Tibial nerve (tissue), 4 donors: ENCODE data around the gene HES2. TPM values are rescaled to one million over a fixed set of nuclear protein-coding genes. Genes with fewer than 3 reads are reported as not detected.
A peak's percentile ranks its signal among the peaks of the same experiment; 100 is the strongest.
"Not testable (repeated sequence)": the region's sequence is repeated elsewhere in the genome, so short reads cannot be mapped to it uniquely, and the experiment has no call there.

Experiments used
- DNase-seq, 2 donors: peaks; one replicate each; pipeline ENCODE4 v3.0.0-alpha.2; 2019; ENCODE audit warnings: low spot score in 2 of 2
- H3K27ac ChIP-seq, 4 donors: fragments of 200-600 bp; sonication (generic) in 3 of 4; one replicate each; pipeline ENCODE4 v1.5.1; 2017 to 2019; ENCODE audit warnings: mild to moderate bottlenecking in 1 of 4
- H3K27me3 ChIP-seq, 2 donors: fragments of 200-600 bp; sonication (generic) in 1 of 2; one replicate each; pipeline versions ENCODE4 v1.5.1 to v1.6.0; 2017 to 2019
- H3K36me3 ChIP-seq, 3 donors: fragments of 200-600 bp; sonication (generic); one replicate each; pipeline ENCODE4 v1.5.1; 2018 to 2019
- H3K4me1 ChIP-seq, 4 donors: fragments of 200-600 bp; sonication (generic) in 3 of 4; one replicate each; pipeline ENCODE4 v1.5.1; 2017 to 2019
- H3K4me3 ChIP-seq, 4 donors: fragments of 200-600 bp; sonication (generic) in 3 of 4; one replicate each; pipeline ENCODE4 v1.5.1; 2017 to 2019; ENCODE audit warnings: mild to moderate bottlenecking in 1 of 4, moderate library complexity in 1 of 4
- H3K9me3 ChIP-seq, 4 donors: fragments of 200-600 bp; sonication (generic) in 3 of 4; one replicate each; pipeline ENCODE4 v1.5.1; 2017 to 2019
- EP300 ChIP-seq, 2 donors: sonication (generic); formaldehyde crosslinking; IDR thresholded peaks; one replicate each; pipeline ENCODE4 v1.6.1; 2017; ENCODE audit warnings: antibody characterized with exemption in 2 of 2, mild to moderate bottlenecking in 1 of 2
- POLR2A ChIP-seq, 2 donors: fragments of 450-650 bp; IDR thresholded peaks; one replicate each; pipeline ENCODE4 v1.6.1; 2017; ENCODE audit warnings: antibody characterized with exemption in 2 of 2, mild to moderate bottlenecking in 2 of 2, moderate library complexity in 2 of 2
- WGBS, 2 donors: methylation state at CpG; one replicate each; pipeline ENCODE4 v1.1.5; 2018; 5-methylcytosine and 5-hydroxymethylcytosine counted together
- small RNA-seq: library from RNA; depleted of rRNA; stranded (forward); fragments of <200 nt; gene quantifications from one replicate; pipeline ENCODE3, GENCODE V24; 2016
- total RNA-seq, 4 donors: library from RNA; depleted of rRNA; stranded (reverse); fragments of >200 nt; gene quantifications; one replicate each; pipeline ENCODE4 v1.1.0, GENCODE V29; 2016
- TF ChIP-seq, protein P1 (sequence below), 5 experiments: fragments of 200-600 bp in 3 of 5; fragments of 450-650 bp in 2 of 5; sonication (generic) in 3 of 5; IDR thresholded peaks; one replicate each; pipeline ENCODE4 v1.5.1; 2016 to 2019; ENCODE audit warnings: antibody characterized with exemption in 5 of 5, mild to moderate bottlenecking in 3 of 5, moderate library complexity in 2 of 5

HES2 gene
- total RNA-seq, 4 donors from 2014 or later = not detected

- Histone ChIP-seq H3K9me3 (no peaks in the 10 kb centered on the region), H3K4me1 (no peaks in the 10 kb centered on the region), H3K4me3 (no peak overlapping the region), H3K27me3 (no peaks in the 10 kb centered on the region), H3K36me3 (peaks cover 0 to 9% (median 0%) of the 10 kb centered on the region in 3 donors), H3K27ac (no peak overlapping the region)
- DNase-seq = no peak
- TF ChIP-seq, protein P1, sequence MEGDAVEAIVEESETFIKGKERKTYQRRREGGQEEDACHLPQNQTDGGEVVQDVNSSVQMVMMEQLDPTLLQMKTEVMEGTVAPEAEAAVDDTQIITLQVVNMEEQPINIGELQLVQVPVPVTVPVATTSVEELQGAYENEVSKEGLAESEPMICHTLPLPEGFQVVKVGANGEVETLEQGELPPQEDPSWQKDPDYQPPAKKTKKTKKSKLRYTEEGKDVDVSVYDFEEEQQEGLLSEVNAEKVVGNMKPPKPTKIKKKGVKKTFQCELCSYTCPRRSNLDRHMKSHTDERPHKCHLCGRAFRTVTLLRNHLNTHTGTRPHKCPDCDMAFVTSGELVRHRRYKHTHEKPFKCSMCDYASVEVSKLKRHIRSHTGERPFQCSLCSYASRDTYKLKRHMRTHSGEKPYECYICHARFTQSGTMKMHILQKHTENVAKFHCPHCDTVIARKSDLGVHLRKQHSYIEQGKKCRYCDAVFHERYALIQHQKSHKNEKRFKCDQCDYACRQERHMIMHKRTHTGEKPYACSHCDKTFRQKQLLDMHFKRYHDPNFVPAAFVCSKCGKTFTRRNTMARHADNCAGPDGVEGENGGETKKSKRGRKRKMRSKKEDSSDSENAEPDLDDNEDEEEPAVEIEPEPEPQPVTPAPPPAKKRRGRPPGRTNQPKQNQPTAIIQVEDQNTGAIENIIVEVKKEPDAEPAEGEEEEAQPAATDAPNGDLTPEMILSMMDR (IDR thresholded peaks at IDR 0.05) = no peak
- TF ChIP-seq POLR2A (IDR thresholded peaks at IDR 0.05) (no peak), EP300 (IDR thresholded peaks at IDR 0.05) (no peak)
- WGBS, 2 donors = 66 to 88% methylated on average over 4 of the region's 4 CpGs
These were observed 49.7 kb downstream of the HES2 start for GRCh38 chr1:6370006-6370405.

- peaks cover 0 to 9% (median 0%) of the 10 kb centered on the region in 3 donors for H3K36me3 ChIP-seq
- no peak for TF ChIP-seq POLR2A (IDR thresholded peaks at IDR 0.05)
- no peak for TF ChIP-seq EP300 (IDR thresholded peaks at IDR 0.05)
- TF ChIP-seq, protein P1 (IDR thresholded peaks at IDR 0.05) = no peak
- H3K27ac ChIP-seq = no peak overlapping the region
- 89 to 92% methylated on average over 9 of the region's 9 CpGs for WGBS, 2 donors
- H3K9me3 ChIP-seq = no peaks in the 10 kb centered on the region
- H3K4me1 ChIP-seq = peaks cover 0 to 6% (median 0%) of the 10 kb centered on the region in 4 donors
- DNase-seq = no peak
- no peak overlapping the region for H3K4me3 ChIP-seq
- no peaks in the 10 kb centered on the region for H3K27me3 ChIP-seq
These were observed 52.2 kb downstream of the HES2 start for GRCh38 chr1:6367381-6368012.

DNA sequence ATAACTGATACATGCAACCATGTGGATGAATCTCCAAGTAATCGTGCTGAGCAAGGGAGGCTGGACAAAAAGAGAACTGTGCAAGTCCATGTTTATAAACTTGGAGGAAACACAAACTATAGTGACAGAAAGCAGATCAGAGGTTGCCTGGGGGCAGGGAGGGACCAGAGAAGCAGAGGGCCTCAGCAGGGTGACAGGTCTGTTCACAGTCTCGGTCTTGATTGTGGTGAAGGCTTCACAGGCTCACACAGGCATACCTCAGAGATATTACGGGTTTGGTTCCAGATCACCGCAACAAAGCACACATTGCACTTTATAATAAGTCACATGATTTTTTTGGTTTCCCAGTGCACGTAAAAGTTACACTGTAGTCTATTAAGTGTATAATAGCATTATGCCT is 54.7 kb downstream of the HES2 start:
- Histone ChIP-seq H3K4me1 (peaks cover 1 to 13% (median 5%) of the 10 kb centered on the region in 4 donors), H3K27me3 (no peaks in the 10 kb centered on the region), H3K27ac (no peak overlapping the region), H3K4me3 (no peak overlapping the region), H3K9me3 (no peaks in the 10 kb centered on the region), H3K36me3 (peaks cover 0 to 9% (median 0%) of the 10 kb centered on the region in 3 donors)
- 78 to 87% methylated on average over 5 of the region's 5 CpGs for WGBS, 2 donors
- TF ChIP-seq POLR2A (IDR thresholded peaks at IDR 0.05) (no peak), EP300 (IDR thresholded peaks at IDR 0.05) (no peak)
- TF ChIP-seq, protein P1 (IDR thresholded peaks at IDR 0.05) = no peak
- no peak for DNase-seq

DNA sequence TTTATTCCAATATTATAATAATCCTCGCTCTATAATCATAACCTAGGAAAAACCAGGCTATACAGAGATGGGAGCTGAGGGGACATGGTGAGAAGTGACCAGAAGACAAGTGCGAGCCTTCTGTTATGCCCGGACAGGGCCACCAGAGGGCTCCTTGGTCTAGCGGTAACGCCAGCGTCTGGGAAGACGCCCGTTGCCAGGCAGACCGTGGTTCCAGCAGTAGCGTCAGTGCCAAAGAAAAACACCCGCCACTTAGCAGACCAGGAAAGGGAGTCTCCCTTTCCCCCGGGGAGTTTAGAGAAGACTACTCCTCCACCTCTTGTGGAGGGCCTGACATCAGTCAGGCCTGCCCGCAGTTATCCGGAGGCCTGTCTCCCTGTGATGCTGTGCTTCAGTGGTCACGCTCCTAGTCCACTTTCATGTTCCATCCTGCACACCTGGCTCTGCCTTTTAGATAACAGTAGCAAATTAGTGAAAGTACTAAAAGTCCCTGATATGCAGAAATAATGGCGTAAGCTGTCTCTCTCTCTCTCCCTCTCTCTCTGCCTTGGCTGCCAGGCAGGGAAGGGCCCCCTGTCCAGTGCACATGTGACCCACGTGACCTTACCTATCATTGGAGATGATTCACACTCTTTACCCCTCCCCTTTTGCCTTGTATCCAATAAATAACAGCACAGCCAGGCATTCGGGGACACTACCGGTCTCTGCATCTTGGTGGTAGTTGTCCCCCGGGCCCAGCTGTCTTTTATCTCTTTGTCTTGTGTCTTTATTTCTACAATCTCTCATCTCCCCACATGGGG is 56.4 kb downstream of the HES2 start:
- 39 to 50% methylated on average over 20 of the region's 20 CpGs for WGBS, 2 donors
- TF ChIP-seq, protein P1 (IDR thresholded peaks at IDR 0.05) = peak; percentile 67 to 86 (median 78)
- not testable (repeated sequence) for H3K9me3 ChIP-seq, H3K36me3 ChIP-seq, H3K4me3 ChIP-seq, H3K27ac ChIP-seq, H3K27me3 ChIP-seq
- DNase-seq = peak in 1 of 2 donors; percentile 48
- H3K4me1 ChIP-seq = peaks cover 3 to 31% (median 15%) of the 10 kb centered on the region in 4 donors

Small RNA genes lying within 50 kb of the gene (small RNA-seq; reads per million reads assigned to genes)
- gene MIR4252 = not detected

Other genes with a start within 250 kb of the HES2 start
- under 1 TPM in 1 of 4 donors, not detected in 3; 0.30 TPM for gene CHD5, start 239.6 kb downstream of the HES2 start, total RNA-seq
- 100 to 1,000 TPM; 142 to 235 (median 159) TPM for gene RPL22, start 220.3 kb downstream of the HES2 start, total RNA-seq
- gene RNF207, start 213.8 kb downstream of the HES2 start, total RNA-seq = 100 to 1,000 TPM in 1 of 4 donors, 10 to 100 TPM in 3; 22.3 to 128 (median 42.3) TPM
- 10 to 100 TPM; 49.0 to 53.2 (median 51.4) TPM for gene ICMT, start 184.0 kb downstream of the HES2 start, total RNA-seq
- gene HES3, start 175.7 kb downstream of the HES2 start, total RNA-seq = not detected
- gene GPR153, start 158.8 kb downstream of the HES2 start, total RNA-seq = 10 to 100 TPM; 10.3 to 12.7 (median 11.3) TPM
- 10 to 100 TPM; 18.6 to 29.4 (median 23.2) TPM for gene ACOT7, start 26.2 kb downstream of the HES2 start, total RNA-seq
- gene ESPN, start 4.9 kb upstream of the HES2 start, total RNA-seq = 1 to 10 TPM in 3 of 4 donors, under 1 TPM in 1; 0.60 to 6.1 (median 1.7) TPM
- gene TNFRSF25, start 46.3 kb upstream of the HES2 start, total RNA-seq = 10 to 100 TPM; 32.3 to 79.8 (median 53.4) TPM
- gene PLEKHG5, start 71.7 kb upstream of the HES2 start, total RNA-seq = 10 to 100 TPM; 25.6 to 40.8 (median 30.8) TPM
- gene NOL9, start 134.6 kb upstream of the HES2 start, total RNA-seq = 10 to 100 TPM; 17.9 to 30.9 (median 26.0) TPM
- under 1 TPM in 2 of 4 donors, not detected in 2; 0.22 to 0.78 TPM for gene TAS1R1, start 135.4 kb upstream of the HES2 start, total RNA-seq
- gene ZBTB48, start 160.1 kb upstream of the HES2 start, total RNA-seq = 10 to 100 TPM; 27.5 to 41.1 (median 33.6) TPM
- 10 to 100 TPM; 59.4 to 79.2 (median 72.5) TPM for gene KLHL21, start 182.9 kb upstream of the HES2 start, total RNA-seq
- gene PHF13, start 193.8 kb upstream of the HES2 start, total RNA-seq = 10 to 100 TPM; 12.9 to 17.7 (median 15.7) TPM
- 10 to 100 TPM; 35.0 to 39.8 (median 37.1) TPM for gene THAP3, start 204.9 kb upstream of the HES2 start, total RNA-seq